Activated B cell treated with CpG ODN at 0.5 μM for 24 hours (primary cell): Measurements from ENCODE around the gene SLC41A3. TPM values are rescaled to one million over a fixed set of nuclear protein-coding genes. Genes with fewer than 3 reads are reported as not detected.

Experiments
- ATAC-seq: fragments of 200-7000 bp; cut with Tn5 transposase; one replicate; pipeline ENCODE4 v1.10.0; 2021; ENCODE audit warnings: low read depth, mild to moderate bottlenecking, moderate library complexity
- CTCF ChIA-PET: fragments of 350-600 bp; sonication (Branson Sonifier 250); formaldehyde crosslinking; loops from one replicate; lab custom pipeline; 2021; ENCODE audit warnings: antibody characterized with exemption; lab: Charles Lee
- POLR2A ChIA-PET: fragments of 350-600 bp; sonication (Branson Sonifier 250); formaldehyde crosslinking; loops from one replicate; lab custom pipeline; 2021; ENCODE audit warnings: antibody characterized with exemption; lab: Charles Lee
- DNase-seq: peaks from one replicate; pipeline ENCODE4 v3.0.0; 2022
- H3K27ac Mint-ChIP-seq: one replicate; pipeline ENCODE4 v1.8.0; 2020; ENCODE audit warnings: mixed read lengths
- H3K27me3 Mint-ChIP-seq: one replicate; pipeline ENCODE4 v1.8.0; 2021; ENCODE audit warnings: mixed read lengths
- H3K36me3 Mint-ChIP-seq: one replicate; pipeline ENCODE4 v1.8.0; 2021; ENCODE audit warnings: low read depth, mixed read lengths
- H3K4me1 Mint-ChIP-seq: one replicate; pipeline ENCODE4 v1.8.0; 2021; ENCODE audit warnings: mixed read lengths
- H3K4me3 Mint-ChIP-seq: one replicate; pipeline ENCODE4 v1.8.0; 2020; ENCODE audit warnings: mild to moderate bottlenecking, mixed read lengths
- H3K9me3 Mint-ChIP-seq: one replicate; pipeline ENCODE4 v1.8.0; 2020; ENCODE audit warnings: mixed read lengths
- intact Hi-C: fragments of 100-400 bp; cut with micrococcal nuclease; formaldehyde crosslinking; loops from one replicate; pipeline ENCODE4 v1.15.1; 2024
- total RNA-seq: library from RNA; stranded (reverse); gene quantifications from 2 replicates; pipeline ENCODE4 v1.2.3, GENCODE V29; 2022
- TF ChIP-seq, protein P1 (sequence below): fragments of 200-600 bp; IDR thresholded peaks from one replicate; pipeline ENCODE4 v1.8.0; 2022; ENCODE audit warnings: antibody characterized with exemption, mild to moderate bottlenecking

Gene SLC41A3
- total RNA-seq, 1 donor from 2014 or later = 36.2 TPM

DNA sequence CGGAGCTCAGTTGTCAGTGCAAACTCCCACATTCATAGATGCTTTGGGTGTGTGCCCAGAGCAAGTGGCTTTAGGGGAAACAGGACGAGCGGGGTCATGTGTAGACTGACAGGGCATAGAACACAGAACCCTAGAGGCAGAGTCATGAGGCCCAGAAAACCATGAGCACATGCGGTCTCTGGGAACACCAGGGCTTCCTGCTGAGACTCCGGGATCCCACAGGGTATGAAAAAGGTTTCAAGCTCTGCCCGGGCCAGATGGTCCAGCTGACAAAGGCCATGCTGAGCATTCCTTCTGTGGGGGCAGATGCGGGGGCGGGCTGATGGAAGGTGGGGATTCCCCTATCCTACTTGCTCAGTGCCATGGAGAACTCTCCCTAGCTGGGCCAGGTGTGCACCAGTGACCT is 70.2 kb downstream of the SLC41A3 start:
- H3K4me1 Mint-ChIP-seq = no peaks in the 10 kb centered on the region
- ATAC-seq (no peak), DNase-seq (no peak)
- intact Hi-C loops = no loop called here
- H3K36me3 Mint-ChIP-seq = peaks cover 71% of the 10 kb centered on the region
- TF ChIP-seq, protein P1, sequence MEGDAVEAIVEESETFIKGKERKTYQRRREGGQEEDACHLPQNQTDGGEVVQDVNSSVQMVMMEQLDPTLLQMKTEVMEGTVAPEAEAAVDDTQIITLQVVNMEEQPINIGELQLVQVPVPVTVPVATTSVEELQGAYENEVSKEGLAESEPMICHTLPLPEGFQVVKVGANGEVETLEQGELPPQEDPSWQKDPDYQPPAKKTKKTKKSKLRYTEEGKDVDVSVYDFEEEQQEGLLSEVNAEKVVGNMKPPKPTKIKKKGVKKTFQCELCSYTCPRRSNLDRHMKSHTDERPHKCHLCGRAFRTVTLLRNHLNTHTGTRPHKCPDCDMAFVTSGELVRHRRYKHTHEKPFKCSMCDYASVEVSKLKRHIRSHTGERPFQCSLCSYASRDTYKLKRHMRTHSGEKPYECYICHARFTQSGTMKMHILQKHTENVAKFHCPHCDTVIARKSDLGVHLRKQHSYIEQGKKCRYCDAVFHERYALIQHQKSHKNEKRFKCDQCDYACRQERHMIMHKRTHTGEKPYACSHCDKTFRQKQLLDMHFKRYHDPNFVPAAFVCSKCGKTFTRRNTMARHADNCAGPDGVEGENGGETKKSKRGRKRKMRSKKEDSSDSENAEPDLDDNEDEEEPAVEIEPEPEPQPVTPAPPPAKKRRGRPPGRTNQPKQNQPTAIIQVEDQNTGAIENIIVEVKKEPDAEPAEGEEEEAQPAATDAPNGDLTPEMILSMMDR = no peak
- H3K27ac Mint-ChIP-seq = no peak overlapping the region
- H3K9me3 Mint-ChIP-seq = peaks cover 8% of the 10 kb centered on the region
- POLR2A ChIA-PET = no interaction called here
- CTCF ChIA-PET = no interaction called here
- H3K4me3 Mint-ChIP-seq = no peak overlapping the region
- H3K27me3 Mint-ChIP-seq = no peaks in the 10 kb centered on the region

DNA sequence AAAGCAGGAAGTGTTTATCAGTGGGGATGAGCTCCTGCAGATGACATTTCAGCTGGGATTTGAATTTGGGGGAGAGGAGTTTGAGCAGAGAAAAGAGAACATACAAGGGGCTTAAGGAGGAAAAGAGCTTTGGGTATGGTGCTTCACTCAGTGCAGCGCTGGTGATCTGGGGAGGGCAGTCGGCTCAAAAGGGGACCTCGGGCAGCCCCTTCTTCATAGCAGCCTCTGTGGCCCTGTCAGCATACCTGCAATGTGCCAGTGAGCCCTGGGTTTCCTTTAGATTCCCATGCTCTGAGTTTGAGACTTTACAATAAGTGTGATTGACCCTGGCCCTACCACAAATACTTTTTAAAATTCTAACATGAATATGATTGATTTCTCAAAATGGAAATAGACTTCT is 74.7 kb downstream of the SLC41A3 start:
- ChIA-PET POLR2A (no interaction called here), CTCF (no interaction called here)
- TF ChIP-seq, protein P1 = no peak
- DNase-seq = no peak
- H3K27ac Mint-ChIP-seq = no peak overlapping the region
- ATAC-seq = no peak
- peaks cover 76% of the 10 kb centered on the region for H3K36me3 Mint-ChIP-seq
- no peak overlapping the region for H3K4me3 Mint-ChIP-seq
- intact Hi-C loops = no loop called here
- no peaks in the 10 kb centered on the region for H3K27me3 Mint-ChIP-seq
- H3K4me1 Mint-ChIP-seq = no peaks in the 10 kb centered on the region
- peaks cover 8% of the 10 kb centered on the region for H3K9me3 Mint-ChIP-seq

DNA sequence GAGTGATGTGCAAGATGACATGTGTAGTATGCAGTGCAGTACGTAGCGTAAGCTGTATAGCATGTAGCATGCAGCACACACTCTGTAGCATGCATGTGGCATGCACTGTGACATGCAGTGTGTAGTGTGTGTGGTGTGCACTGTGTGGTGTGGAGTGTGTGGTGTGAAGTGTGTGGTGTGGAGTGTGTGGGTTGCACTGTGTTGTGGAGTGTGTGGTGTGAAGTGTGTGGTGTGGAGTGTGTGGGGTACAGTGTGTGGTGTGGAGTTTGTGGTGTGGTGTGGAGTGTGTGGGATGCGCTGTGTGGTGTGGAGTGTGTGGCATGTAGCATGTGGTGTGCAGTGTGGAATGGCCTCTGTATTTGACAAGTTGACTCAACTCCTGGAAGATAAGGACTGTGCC is 75.7 kb downstream of the SLC41A3 start:
- Mint-ChIP-seq H3K4me3 (no peak overlapping the region), H3K27me3 (no peaks in the 10 kb centered on the region), H3K4me1 (no peaks in the 10 kb centered on the region), H3K27ac (no peak overlapping the region), H3K9me3 (peaks cover 8% of the 10 kb centered on the region), H3K36me3 (peaks cover 69% of the 10 kb centered on the region)
- intact Hi-C loops = no loop called here
- ChIA-PET CTCF (no interaction called here), POLR2A (no interaction called here)
- no peak for DNase-seq
- ATAC-seq = no peak
- TF ChIP-seq, protein P1 = no peak

DNA sequence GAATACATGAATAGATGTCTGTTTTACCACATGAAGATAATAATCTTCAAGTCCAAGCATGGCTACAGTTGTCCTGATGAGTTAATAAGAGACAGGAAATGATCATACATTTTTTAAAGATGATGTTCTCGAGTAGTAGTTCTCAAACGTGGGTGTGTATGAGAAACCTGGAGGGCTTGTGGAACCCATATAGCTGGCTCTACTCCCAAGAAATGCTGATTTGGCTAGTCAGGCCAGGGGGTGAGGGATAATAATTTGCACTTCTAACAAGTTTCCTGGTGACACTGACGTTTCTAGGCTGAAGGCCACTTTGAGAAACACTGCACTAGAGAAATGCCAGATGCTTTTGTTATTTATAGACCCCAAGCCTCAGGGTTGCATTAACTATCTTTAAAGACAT is 78.0 kb downstream of the SLC41A3 start:
- TF ChIP-seq, protein P1 = no peak
- Mint-ChIP-seq H3K27me3 (no peaks in the 10 kb centered on the region), H3K36me3 (peaks cover 48% of the 10 kb centered on the region), H3K4me1 (no peaks in the 10 kb centered on the region), H3K27ac (no peak overlapping the region), H3K9me3 (peaks cover 4% of the 10 kb centered on the region), H3K4me3 (no peak overlapping the region)
- ATAC-seq (no peak), DNase-seq (no peak)
- ChIA-PET POLR2A (no interaction called here), CTCF (no interaction called here)
- intact Hi-C loops = no loop called here

DNA sequence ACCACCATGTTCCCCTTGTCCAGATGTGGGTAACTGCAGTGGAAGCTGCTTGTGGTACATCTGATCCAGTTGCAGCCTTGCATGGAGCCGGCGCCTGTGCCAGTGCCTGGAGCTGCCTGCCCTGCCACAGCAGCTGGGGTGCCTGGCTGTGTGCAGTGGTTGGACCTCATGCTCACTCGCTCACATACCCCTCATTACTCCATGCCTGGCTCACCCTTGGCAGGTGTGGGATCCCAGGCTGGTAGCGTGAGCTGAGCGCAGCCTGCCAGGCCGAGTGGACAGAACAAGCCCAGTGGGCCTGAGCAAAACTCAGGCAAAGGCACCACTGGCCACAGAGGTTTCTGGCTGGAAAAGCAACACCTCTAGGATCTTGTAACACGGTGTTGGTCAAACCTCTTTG is 79.2 kb downstream of the SLC41A3 start:
- ChIA-PET POLR2A (interaction anchor here (0.6 kb wide), 1 partner anchor 79 kb away, joined by 7 read pairs; the partner anchor contains the start of gene SLC41A3), CTCF (no interaction called here)
- intact Hi-C loops = no loop called here
- Mint-ChIP-seq H3K4me1 (no peaks in the 10 kb centered on the region), H3K27me3 (no peaks in the 10 kb centered on the region), H3K9me3 (peaks cover 7% of the 10 kb centered on the region), H3K4me3 (no peak overlapping the region), H3K27ac (no peak overlapping the region), H3K36me3 (peaks cover 40% of the 10 kb centered on the region)
- DNase-seq (no peak), ATAC-seq (no peak)
- TF ChIP-seq, protein P1 = no peak
